ENCODE results near the gene CECR2.

DNA sequence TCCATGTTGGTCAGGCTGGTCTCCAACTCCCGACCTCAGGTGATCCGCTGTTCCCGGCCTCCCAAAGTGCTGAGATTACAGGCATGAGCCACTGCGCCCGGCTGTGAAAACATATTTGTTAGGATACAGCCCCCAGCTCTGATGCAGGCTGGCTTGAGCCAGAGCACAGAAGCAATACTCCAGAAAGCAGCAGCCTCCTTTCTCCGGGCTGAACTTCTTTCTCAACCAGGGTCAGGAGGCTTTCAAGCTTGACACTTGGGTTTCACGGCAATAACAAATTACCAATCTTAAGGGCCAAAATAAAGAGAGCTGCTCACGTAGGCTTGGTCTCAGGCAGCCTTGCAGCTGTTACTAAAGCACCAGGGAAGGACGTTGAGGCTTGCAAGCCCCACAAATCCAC lies 10.8 kb upstream of the CECR2 start:
- no peak for TF ChIP-seq TAF1 (IDR thresholded peaks at IDR 0.05; ENCODE audit: low read depth)
- TF ChIP-seq, protein P1, sequence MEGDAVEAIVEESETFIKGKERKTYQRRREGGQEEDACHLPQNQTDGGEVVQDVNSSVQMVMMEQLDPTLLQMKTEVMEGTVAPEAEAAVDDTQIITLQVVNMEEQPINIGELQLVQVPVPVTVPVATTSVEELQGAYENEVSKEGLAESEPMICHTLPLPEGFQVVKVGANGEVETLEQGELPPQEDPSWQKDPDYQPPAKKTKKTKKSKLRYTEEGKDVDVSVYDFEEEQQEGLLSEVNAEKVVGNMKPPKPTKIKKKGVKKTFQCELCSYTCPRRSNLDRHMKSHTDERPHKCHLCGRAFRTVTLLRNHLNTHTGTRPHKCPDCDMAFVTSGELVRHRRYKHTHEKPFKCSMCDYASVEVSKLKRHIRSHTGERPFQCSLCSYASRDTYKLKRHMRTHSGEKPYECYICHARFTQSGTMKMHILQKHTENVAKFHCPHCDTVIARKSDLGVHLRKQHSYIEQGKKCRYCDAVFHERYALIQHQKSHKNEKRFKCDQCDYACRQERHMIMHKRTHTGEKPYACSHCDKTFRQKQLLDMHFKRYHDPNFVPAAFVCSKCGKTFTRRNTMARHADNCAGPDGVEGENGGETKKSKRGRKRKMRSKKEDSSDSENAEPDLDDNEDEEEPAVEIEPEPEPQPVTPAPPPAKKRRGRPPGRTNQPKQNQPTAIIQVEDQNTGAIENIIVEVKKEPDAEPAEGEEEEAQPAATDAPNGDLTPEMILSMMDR (IDR thresholded peaks at IDR 0.05; ENCODE audit: poor library complexity, severe bottlenecking) = no peak
- no peak for TF ChIP-seq POLR2AphosphoS5 (IDR thresholded peaks at IDR 0.05)
- no peak for TF ChIP-seq EZH2 (IDR thresholded peaks at IDR 0.05; ENCODE audit: borderline replicate concordance, insufficient read depth, low read length, poor library complexity, severe bottlenecking)
